ENCODE data around the gene SORL1.

The SORL1 gene

DNA sequence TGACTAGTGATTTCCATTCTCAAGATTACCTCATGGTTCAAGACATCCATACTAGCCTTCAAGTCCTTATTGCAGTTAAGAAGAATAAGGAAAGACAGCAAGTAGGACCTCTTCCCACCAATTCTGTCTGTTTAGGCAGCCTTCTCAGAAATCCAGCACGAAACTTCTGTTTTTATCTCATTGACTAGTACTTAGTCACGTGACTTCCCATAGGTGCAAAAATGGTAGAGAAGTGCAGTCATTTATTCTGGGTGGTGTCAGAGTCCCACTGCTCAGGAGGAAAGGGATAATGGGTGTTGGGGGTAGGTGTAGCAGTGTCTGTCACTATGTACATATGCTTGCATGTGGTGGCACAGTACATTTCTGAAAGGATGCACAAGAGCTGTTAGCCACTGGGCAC is 58.3 kb downstream of the SORL1 start:
- Histone ChIP-seq H3F3A (ENCODE audit: low read depth) (no peaks in the 10 kb centered on the region), H3K9me3 (ENCODE audit: insufficient read depth, low read depth, low read length) (peaks cover 20% of the 10 kb centered on the region), H3K4me2 (ENCODE audit: low read depth, low read length, poor library complexity, severe bottlenecking) (no peak overlapping the region), H2AFZ (ENCODE audit: low read length) (no peak overlapping the region), H4K20me1 (ENCODE audit: insufficient read depth, low read length, poor library complexity, severe bottlenecking) (peaks cover 4% of the 10 kb centered on the region), H3K79me2 (ENCODE audit: insufficient read depth, low read length) (peaks cover 11% of the 10 kb centered on the region; the same call in 1 of the 2 replicates), H3K27me3 (ENCODE audit: insufficient read depth, low read length, poor library complexity, severe bottlenecking) (no peaks in the 10 kb centered on the region), H3K4me1 (ENCODE audit: insufficient read depth, low read length, poor library complexity, severe bottlenecking) (peaks cover 41% of the 10 kb centered on the region), H3K9ac (ENCODE audit: low read depth, low read length, poor library complexity, severe bottlenecking) (no peak overlapping the region), H3K4me3 (ENCODE audit: low read length, poor library complexity, severe bottlenecking) (no peak overlapping the region), H3K36me3 (ENCODE audit: insufficient read depth, low read length) (peaks cover 90% of the 10 kb centered on the region), H3K9me2 (replicated peaks; ENCODE audit: low read depth, low read length) (no peaks in the 10 kb centered on the region)
- TF ChIP-seq, protein P1, sequence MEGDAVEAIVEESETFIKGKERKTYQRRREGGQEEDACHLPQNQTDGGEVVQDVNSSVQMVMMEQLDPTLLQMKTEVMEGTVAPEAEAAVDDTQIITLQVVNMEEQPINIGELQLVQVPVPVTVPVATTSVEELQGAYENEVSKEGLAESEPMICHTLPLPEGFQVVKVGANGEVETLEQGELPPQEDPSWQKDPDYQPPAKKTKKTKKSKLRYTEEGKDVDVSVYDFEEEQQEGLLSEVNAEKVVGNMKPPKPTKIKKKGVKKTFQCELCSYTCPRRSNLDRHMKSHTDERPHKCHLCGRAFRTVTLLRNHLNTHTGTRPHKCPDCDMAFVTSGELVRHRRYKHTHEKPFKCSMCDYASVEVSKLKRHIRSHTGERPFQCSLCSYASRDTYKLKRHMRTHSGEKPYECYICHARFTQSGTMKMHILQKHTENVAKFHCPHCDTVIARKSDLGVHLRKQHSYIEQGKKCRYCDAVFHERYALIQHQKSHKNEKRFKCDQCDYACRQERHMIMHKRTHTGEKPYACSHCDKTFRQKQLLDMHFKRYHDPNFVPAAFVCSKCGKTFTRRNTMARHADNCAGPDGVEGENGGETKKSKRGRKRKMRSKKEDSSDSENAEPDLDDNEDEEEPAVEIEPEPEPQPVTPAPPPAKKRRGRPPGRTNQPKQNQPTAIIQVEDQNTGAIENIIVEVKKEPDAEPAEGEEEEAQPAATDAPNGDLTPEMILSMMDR (conservative IDR thresholded peaks at IDR 0.05; ENCODE audit: low read length), result no peak
- TF ChIP-seq EZH2phosphoT487 (IDR thresholded peaks at IDR 0.05; ENCODE audit: borderline replicate concordance), result no peak

DNA sequence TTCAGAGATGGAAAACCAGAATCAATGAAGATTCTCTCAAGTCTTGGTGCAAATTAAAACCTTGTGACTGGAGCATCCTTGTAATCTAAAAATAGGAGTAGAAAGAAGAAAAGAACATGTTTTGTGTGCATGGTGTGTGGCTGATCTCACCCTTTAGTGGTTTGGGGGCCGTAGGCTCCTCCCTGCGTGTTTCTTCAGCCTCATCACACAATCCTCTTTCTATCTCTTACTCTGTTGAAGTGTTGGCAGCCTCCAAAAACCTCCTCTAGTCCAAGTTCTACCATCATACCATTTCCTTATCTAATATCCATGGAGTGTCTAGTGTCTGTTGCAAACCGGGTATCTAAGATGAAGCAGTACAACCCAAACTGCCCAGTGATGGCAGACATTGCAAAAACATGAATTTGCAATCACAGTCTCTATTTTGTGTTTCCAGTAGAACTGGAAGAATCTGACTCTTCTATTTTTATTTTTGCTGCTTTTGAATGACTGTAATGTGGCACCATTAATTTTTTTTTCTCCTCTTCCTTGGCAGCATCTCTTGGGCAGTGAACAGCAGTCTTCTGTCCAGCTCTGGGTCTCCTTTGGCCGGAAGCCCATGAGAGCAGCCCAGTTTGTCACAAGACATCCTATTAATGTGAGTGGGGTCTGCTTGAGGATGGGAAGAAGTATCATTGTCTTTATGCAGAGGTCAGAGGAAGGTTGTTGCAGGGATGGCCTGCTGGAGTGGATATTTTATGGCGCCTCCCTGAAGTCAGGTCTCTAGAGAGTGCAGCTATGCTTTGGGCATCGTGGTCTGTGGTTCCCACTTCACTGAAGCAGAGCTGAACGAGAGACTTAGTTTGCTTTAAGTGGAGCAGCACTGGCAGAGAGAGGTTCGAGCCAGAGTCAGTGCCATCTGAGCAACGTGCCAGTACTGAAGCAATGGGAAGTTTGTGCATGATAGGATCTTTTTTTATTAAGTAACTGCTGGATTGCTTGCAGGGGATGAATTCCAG is 60.7 kb downstream of the SORL1 start:
- Histone ChIP-seq H3K9me3 (ENCODE audit: insufficient read depth, low read depth, low read length) (peaks cover 6% of the 10 kb centered on the region; the same call in 1 of the 2 replicates), H3K4me1 (ENCODE audit: insufficient read depth, low read length, poor library complexity, severe bottlenecking) (peaks cover 46% of the 10 kb centered on the region), H3K36me3 (ENCODE audit: insufficient read depth, low read length) (peaks cover 88% of the 10 kb centered on the region), H3K4me3 (ENCODE audit: low read length, poor library complexity, severe bottlenecking) (no peak overlapping the region), H3K9ac (ENCODE audit: low read depth, low read length, poor library complexity, severe bottlenecking) (no peak overlapping the region), H3K79me2 (ENCODE audit: insufficient read depth, low read length) (peaks cover 18% of the 10 kb centered on the region; the same call in 1 of the 2 replicates), H3K4me2 (ENCODE audit: low read depth, low read length, poor library complexity, severe bottlenecking) (peak overlapping the region; percentile 11), H3K27me3 (ENCODE audit: insufficient read depth, low read length, poor library complexity, severe bottlenecking) (no peaks in the 10 kb centered on the region), H4K20me1 (ENCODE audit: insufficient read depth, low read length, poor library complexity, severe bottlenecking) (peaks cover 4% of the 10 kb centered on the region), H3K9me2 (replicated peaks; ENCODE audit: low read depth, low read length) (no peaks in the 10 kb centered on the region), H3F3A (ENCODE audit: low read depth) (no peaks in the 10 kb centered on the region), H2AFZ (ENCODE audit: low read length) (no peak overlapping the region)
- TF ChIP-seq, protein P1 (conservative IDR thresholded peaks at IDR 0.05; ENCODE audit: low read length), result no peak
- TF ChIP-seq EZH2phosphoT487 (IDR thresholded peaks at IDR 0.05; ENCODE audit: borderline replicate concordance), result no peak

DNA sequence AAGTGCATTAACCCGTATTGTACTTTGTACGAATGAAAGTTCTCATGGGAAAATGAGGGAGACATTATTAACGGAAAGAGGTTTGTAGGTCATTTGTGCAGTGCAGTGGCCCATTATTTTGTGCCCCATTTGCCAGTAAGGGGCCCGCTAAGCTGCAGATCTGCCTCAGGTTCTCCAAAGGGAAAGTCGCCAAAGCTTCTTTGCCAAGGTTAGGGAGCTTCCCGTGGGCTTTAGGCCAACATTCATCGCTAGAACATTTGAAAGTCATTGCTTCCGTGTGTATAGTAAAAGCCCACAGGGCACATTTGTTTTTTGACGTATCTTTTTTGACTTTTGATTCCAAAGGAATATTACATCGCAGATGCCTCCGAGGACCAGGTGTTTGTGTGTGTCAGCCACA is 61.7 kb downstream of the SORL1 start:
- Histone ChIP-seq H3K4me1 (ENCODE audit: insufficient read depth, low read length, poor library complexity, severe bottlenecking) (peaks cover 41% of the 10 kb centered on the region), H3K27me3 (ENCODE audit: insufficient read depth, low read length, poor library complexity, severe bottlenecking) (no peaks in the 10 kb centered on the region), H2AFZ (ENCODE audit: low read length) (no peak overlapping the region), H3K36me3 (ENCODE audit: insufficient read depth, low read length) (peaks cover 89% of the 10 kb centered on the region), H3K4me3 (ENCODE audit: low read length, poor library complexity, severe bottlenecking) (no peak overlapping the region), H3K9me3 (ENCODE audit: insufficient read depth, low read depth, low read length) (no peaks in the 10 kb centered on the region), H3K9me2 (replicated peaks; ENCODE audit: low read depth, low read length) (no peaks in the 10 kb centered on the region), H3K79me2 (ENCODE audit: insufficient read depth, low read length) (peaks cover 18% of the 10 kb centered on the region; the same call in 1 of the 2 replicates), H3F3A (ENCODE audit: low read depth) (no peaks in the 10 kb centered on the region), H4K20me1 (ENCODE audit: insufficient read depth, low read length, poor library complexity, severe bottlenecking) (peaks cover 4% of the 10 kb centered on the region), H3K4me2 (ENCODE audit: low read depth, low read length, poor library complexity, severe bottlenecking) (peak overlapping the region; percentile 41), H3K9ac (ENCODE audit: low read depth, low read length, poor library complexity, severe bottlenecking) (no peak overlapping the region)
- no peak for TF ChIP-seq EZH2phosphoT487 (IDR thresholded peaks at IDR 0.05; ENCODE audit: borderline replicate concordance)
- TF ChIP-seq, protein P1 (conservative IDR thresholded peaks at IDR 0.05; ENCODE audit: low read length), result no peak

All from Loucy (cell line).